ENCODE data around the gene DLG1. TPM values are rescaled to one million over a fixed set of nuclear protein-coding genes. Genes with fewer than 3 reads are reported as not detected.

DLG1 gene
- 108 and 138 TPM in 2 replicates for total RNA-seq (ENCODE audit: low replicate concordance)

DNA sequence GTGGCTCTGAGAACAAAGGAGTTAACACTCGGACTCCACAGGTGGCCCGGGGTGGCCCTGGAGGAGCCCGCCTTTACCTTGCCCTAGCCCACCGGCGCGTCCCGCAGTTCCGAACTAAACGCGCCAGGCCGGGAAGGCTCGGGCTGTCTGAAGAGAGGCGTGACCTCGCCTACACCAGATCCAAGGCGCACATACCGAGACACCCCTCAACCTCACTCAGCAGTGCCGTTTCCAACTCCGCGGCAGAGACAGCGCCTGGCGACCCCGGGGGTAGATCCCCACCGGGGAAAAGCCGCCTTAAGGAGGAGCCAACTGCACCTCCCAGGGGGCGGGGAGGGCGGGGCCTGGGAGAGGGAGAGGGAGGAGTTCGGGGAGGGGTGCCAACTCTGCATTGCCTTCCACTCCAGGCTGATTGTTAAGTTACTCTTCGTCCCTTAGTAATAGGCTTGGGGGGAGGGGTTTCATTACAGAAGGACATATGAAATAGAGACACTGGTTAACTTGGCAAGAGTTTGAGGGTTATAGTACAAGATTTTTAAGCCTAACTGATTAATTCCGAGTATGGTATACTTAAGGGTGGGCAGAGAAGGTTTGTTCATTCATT is at the start of gene DLG1:
TSS of gene DLG1 (minus strand) at position 272 of the 604 bp plus-strand sequence. CDS start 1,408 bp downstream, outside the sequence.
- Mint-ChIP-seq H3K4me3 (peak within 1 kb of the TSS; percentile 94), H3K9me3 (no peaks in the 10 kb centered on the region), H3K36me3 (peaks cover 11% of the 10 kb centered on the region), H3K27me3 (ENCODE audit: insufficient read depth, low read depth) (peaks cover 5% of the 10 kb centered on the region), H3K4me1 (peaks cover 38% of the 10 kb centered on the region), H3K27ac (peak within 1 kb of the TSS; percentile 86)
- peak within 1 kb of the TSS; percentile 87 for H3K9ac ChIP-seq
- H4K20me1 ChIP-seq (ENCODE audit: low read depth) = peaks cover 38% of the 10 kb centered on the region
- peak within 1 kb of the TSS; percentile 90 for H2AFZ ChIP-seq (replicated peaks)
- H3K79me2 ChIP-seq (ENCODE audit: low read depth) = peaks cover 44% of the 10 kb centered on the region
- peak within 1 kb of the TSS; percentile 95 for H3K27ac ChIP-seq
- no peaks in the 10 kb centered on the region for H3K9me3 ChIP-seq (ENCODE audit: low read depth)
- H3K4me3 ChIP-seq = peak within 1 kb of the TSS; percentile 94
- no peak for TF ChIP-seq EZH2phosphoT487 (IDR thresholded peaks at IDR 0.05)
- TF ChIP-seq CTCF (IDR thresholded peaks at IDR 0.05) = no peak
- no peak for TF ChIP-seq EZH2 (IDR thresholded peaks at IDR 0.05)
- H3F3A ChIP-seq (ENCODE audit: low read depth) = peaks cover 29% of the 10 kb centered on the region
- H3K36me3 ChIP-seq = peaks cover 10% of the 10 kb centered on the region
- peak within 1 kb of the TSS; percentile 82 for H3K4me2 ChIP-seq
- peaks cover 28% of the 10 kb centered on the region for H3K4me1 ChIP-seq
- H3K27me3 ChIP-seq = peaks cover 13% of the 10 kb centered on the region
- peak; percentile 92 for DNase-seq (ENCODE audit: low spot score)

- Histone ChIP-seq H3K4me2 (no peak overlapping the region), H4K20me1 (ENCODE audit: low read depth) (no peaks in the 10 kb centered on the region), H2AFZ (replicated peaks) (no peak overlapping the region), H3K36me3 (no peaks in the 10 kb centered on the region), H3K27me3 (no peaks in the 10 kb centered on the region), H3K27ac (no peak overlapping the region), H3F3A (ENCODE audit: low read depth) (peaks cover 5% of the 10 kb centered on the region), H3K9me3 (ENCODE audit: low read depth) (no peaks in the 10 kb centered on the region), H3K9ac (no peak overlapping the region), H3K4me3 (no peak overlapping the region), H3K4me1 (peaks cover 14% of the 10 kb centered on the region), H3K79me2 (ENCODE audit: low read depth) (no peaks in the 10 kb centered on the region)
- Mint-ChIP-seq H3K4me1 (peaks cover 17% of the 10 kb centered on the region), H3K9me3 (no peaks in the 10 kb centered on the region), H3K27ac (peak overlapping the region; percentile 39), H3K36me3 (no peaks in the 10 kb centered on the region), H3K4me3 (no peak overlapping the region), H3K27me3 (ENCODE audit: insufficient read depth, low read depth) (no peaks in the 10 kb centered on the region)
- DNase-seq (ENCODE audit: low spot score) = no peak
- TF ChIP-seq EZH2phosphoT487 (IDR thresholded peaks at IDR 0.05) (no peak), EZH2 (IDR thresholded peaks at IDR 0.05) (no peak), CTCF (IDR thresholded peaks at IDR 0.05) (no peak)
Observed at GRCh38 chr3:197348014-197348413, 49.6 kb upstream of the DLG1 start.

DNA sequence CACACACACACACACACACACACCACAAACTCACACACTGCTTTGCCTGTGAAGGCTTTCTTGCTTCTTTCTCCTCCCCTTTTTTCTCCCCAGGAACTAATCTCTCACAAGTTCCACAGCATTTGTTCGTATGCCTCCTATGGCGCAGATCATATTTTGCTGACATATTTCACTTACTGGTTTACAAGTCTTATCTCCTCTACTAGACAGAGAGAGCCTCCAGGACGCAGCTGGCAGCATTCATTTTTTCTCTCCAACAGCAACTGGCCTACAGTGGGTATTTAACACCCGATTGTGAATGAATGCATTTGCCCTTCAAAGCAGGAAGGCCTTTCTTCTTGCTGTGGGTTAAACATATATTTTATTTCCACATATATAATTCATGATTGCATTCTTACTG is 47.0 kb upstream of the DLG1 start:
- H3K9me3 ChIP-seq (ENCODE audit: low read depth) = no peaks in the 10 kb centered on the region
- no peaks in the 10 kb centered on the region for H3K27me3 ChIP-seq
- no peak overlapping the region for H2AFZ ChIP-seq (replicated peaks)
- Mint-ChIP-seq H3K9me3 (no peaks in the 10 kb centered on the region), H3K4me3 (no peak overlapping the region), H3K36me3 (no peaks in the 10 kb centered on the region), H3K27ac (no peak overlapping the region), H3K4me1 (peaks cover 12% of the 10 kb centered on the region), H3K27me3 (ENCODE audit: insufficient read depth, low read depth) (peaks cover 6% of the 10 kb centered on the region)
- no peaks in the 10 kb centered on the region for H3K79me2 ChIP-seq (ENCODE audit: low read depth)
- no peak for TF ChIP-seq EZH2phosphoT487 (IDR thresholded peaks at IDR 0.05)
- no peak for TF ChIP-seq EZH2 (IDR thresholded peaks at IDR 0.05)
- no peak for TF ChIP-seq CTCF (IDR thresholded peaks at IDR 0.05)
- no peak overlapping the region for H3K4me2 ChIP-seq
- H3K4me3 ChIP-seq = no peak overlapping the region
- no peaks in the 10 kb centered on the region for H3F3A ChIP-seq (ENCODE audit: low read depth)
- H3K4me1 ChIP-seq = peaks cover 7% of the 10 kb centered on the region
- no peaks in the 10 kb centered on the region for H4K20me1 ChIP-seq (ENCODE audit: low read depth)
- DNase-seq (ENCODE audit: low spot score) = no peak
- no peaks in the 10 kb centered on the region for H3K36me3 ChIP-seq
- H3K27ac ChIP-seq = no peak overlapping the region
- H3K9ac ChIP-seq = no peak overlapping the region

Measured in neural progenitor cell (in vitro differentiated cells).